Mucosa of descending colon (tissue), 3 donors: ENCODE data around the gene ANKRD11. TPM values are rescaled to one million over a fixed set of nuclear protein-coding genes. Genes with fewer than 3 reads are reported as not detected.

Source experiments
- ATAC-seq: fragments of 200-7000 bp; cut with Tn5 transposase; one replicate; pipeline ENCODE4 v1.9.1; 2020; ENCODE audit warnings: mild to moderate bottlenecking, moderate library complexity
- DNase-seq, 3 donors: peaks; one replicate each; pipeline ENCODE4 v3.0.0-alpha.2; 2020
- H3K36me3 ChIP-seq: fragments of 200-600 bp; one replicate; pipeline ENCODE4 v1.8.0; 2021; ENCODE audit warnings: low read depth, mild to moderate bottlenecking
- H3K4me1 ChIP-seq: fragments of 200-600 bp; one replicate; pipeline ENCODE4 v1.8.0; 2021; ENCODE audit warnings: low read depth, mild to moderate bottlenecking
- H3K4me3 ChIP-seq: fragments of 200-600 bp; one replicate; pipeline ENCODE4 v1.8.0; 2021; ENCODE audit warnings: mild to moderate bottlenecking
- H3K9me3 ChIP-seq: fragments of 200-600 bp; one replicate; pipeline ENCODE4 v1.8.0; 2021; ENCODE audit warnings: mild to moderate bottlenecking
- CTCF ChIP-seq: fragments of 200-600 bp; IDR thresholded peaks from one replicate; pipeline ENCODE4 v1.8.0; 2022; ENCODE audit warnings: antibody characterized with exemption, mild to moderate bottlenecking
- intact Hi-C, 2 donors: fragments of 100-400 bp; cut with DNase I in 1 of 2; cut with micrococcal nuclease in 1 of 2; formaldehyde crosslinking; loops; one replicate each; pipeline versions ENCODE4 v1.11.0 to v1.11.1; 2022; cut with DNase I, micrococcal nuclease
- total RNA-seq, 3 donors: library from RNA; stranded (reverse); fragmentation: NEBNext Ultra II Directional in 2 of 3; extraction: Animal tissue kit (Norgen Biotek cat#: 25700) in 2 of 3; gene quantifications; one replicate each; pipeline versions ENCODE4 v1.2.1 to v1.2.4, GENCODE V29; 2021 to 2023
- donor health status: DM: no; HTN: no; CAD: no; lungs with moderate emphysema.
- donor health status: DM: no; HTN: no; CAD: no.
- donor health status: DM: no; HTN: yes; CAD: no.

ANKRD11 gene
- total RNA-seq, 3 donors from 2014 or later: 125 to 127 (median 127) TPM

GRCh38 chr16:89475144-89475543 lies 15.2 kb downstream of the ANKRD11 start:
- TF ChIP-seq CTCF: no peak
- no peak for DNase-seq
- peaks cover 42% of the 10 kb centered on the region for H3K4me1 ChIP-seq
- ATAC-seq: no peak
- H3K9me3 ChIP-seq: no peaks in the 10 kb centered on the region
- H3K36me3 ChIP-seq: no peaks in the 10 kb centered on the region
- intact Hi-C loops: no loop called here
- H3K4me3 ChIP-seq: no peak overlapping the region

- Histone ChIP-seq H3K4me3 (no peak overlapping the region), H3K36me3 (no peaks in the 10 kb centered on the region), H3K4me1 (peaks cover 43% of the 10 kb centered on the region), H3K9me3 (no peaks in the 10 kb centered on the region)
- TF ChIP-seq CTCF: no peak
- DNase-seq: no peak
- ATAC-seq: peak; percentile 68
- intact Hi-C loops: no loop called here
Measured at GRCh38 chr16:89473791-89474414, 16.5 kb downstream of the ANKRD11 start.

GRCh38 chr16:89473136-89473712 lies 17.1 kb downstream of the ANKRD11 start:
- no peak for DNase-seq
- intact Hi-C loops: no loop called here
- Histone ChIP-seq H3K36me3 (no peaks in the 10 kb centered on the region), H3K9me3 (no peaks in the 10 kb centered on the region), H3K4me3 (no peak overlapping the region), H3K4me1 (peaks cover 50% of the 10 kb centered on the region)
- no peak for ATAC-seq
- no peak for TF ChIP-seq CTCF

- no peak overlapping the region for H3K4me3 ChIP-seq
- no peaks in the 10 kb centered on the region for H3K9me3 ChIP-seq
- DNase-seq (no peak), ATAC-seq (peak; percentile 42)
- intact Hi-C loops: no loop called here
- no peak for TF ChIP-seq CTCF
- no peaks in the 10 kb centered on the region for H3K36me3 ChIP-seq
- H3K4me1 ChIP-seq: peaks cover 54% of the 10 kb centered on the region
Measured at GRCh38 chr16:89472711-89473075, 17.7 kb downstream of the ANKRD11 start.

GRCh38 chr16:89467382-89467781 lies 23.0 kb downstream of the ANKRD11 start:
- no peak overlapping the region for H3K4me3 ChIP-seq
- no peak for TF ChIP-seq CTCF
- ATAC-seq: peak; percentile 22
- intact Hi-C loops: no loop called here
- DNase-seq: no peak
- H3K9me3 ChIP-seq: no peaks in the 10 kb centered on the region
- H3K4me1 ChIP-seq: peaks cover 36% of the 10 kb centered on the region
- H3K36me3 ChIP-seq: no peaks in the 10 kb centered on the region
